Measurements from ENCODE around the gene CRACR2A. TPM values are rescaled to one million over a fixed set of nuclear protein-coding genes. Genes with fewer than 3 reads are reported as not detected.

CRACR2A gene
- 10 to 100 TPM in 2 of 4 donors, 1 to 10 TPM in 2; 4.8 to 18.2 (median 10.6) TPM for total RNA-seq

- TF ChIP-seq POLR2A (IDR thresholded peaks at IDR 0.05), result no peak
- TF ChIP-seq POLR2AphosphoS5 (IDR thresholded peaks at IDR 0.05), result no peak
- TF ChIP-seq EP300 (IDR thresholded peaks at IDR 0.05), result no peak
- peak; percentile 38 to 71 for TF ChIP-seq CTCF (IDR thresholded peaks at IDR 0.05)
- DNase-seq (ENCODE audit: low spot score in 2 of 2), result peak in 1 of 2 donors; percentile 77
- peak within 1 kb of the TSS; percentile 86 for H3K27ac ChIP-seq
- H3K9me3 ChIP-seq, result no peaks in the 10 kb centered on the region
- peaks cover 17% of the 10 kb centered on the region for H3K4me1 ChIP-seq
- WGBS, result 16% methylated on average over 8 of the region's 62 CpGs
- H3K4me3 ChIP-seq, result peak within 1 kb of the TSS; percentile 54
- no peaks in the 10 kb centered on the region for H3K36me3 ChIP-seq
- peaks cover 3% of the 10 kb centered on the region for H3K27me3 ChIP-seq
These were observed at the start of gene CRACR2A for GRCh38 chr12:3752741-3753486. Gene CRACR2A, minus strand, starts transcription at chr12:3753109. Its CDS starts 56,110 bp downstream, at chr12:3696999.

GRCh38 chr12:3797531-3798048, 44.7 kb upstream of the CRACR2A start:
- DNase-seq (ENCODE audit: low spot score in 2 of 2), result no peak
- Histone ChIP-seq H3K4me3 (no peak overlapping the region), H3K9me3 (no peaks in the 10 kb centered on the region), H3K4me1 (no peaks in the 10 kb centered on the region), H3K36me3 (no peaks in the 10 kb centered on the region), H3K27ac (no peak overlapping the region), H3K27me3 (no peaks in the 10 kb centered on the region)
- TF ChIP-seq CTCF (IDR thresholded peaks at IDR 0.05) (no peak), EP300 (IDR thresholded peaks at IDR 0.05) (no peak), POLR2AphosphoS5 (IDR thresholded peaks at IDR 0.05) (no peak), POLR2A (IDR thresholded peaks at IDR 0.05) (no peak)
- 95% methylated on average over 3 of the region's 3 CpGs for WGBS

GRCh38 chr12:3795492-3796133, 42.7 kb upstream of the CRACR2A start:
- TF ChIP-seq POLR2AphosphoS5 (IDR thresholded peaks at IDR 0.05) (no peak), POLR2A (IDR thresholded peaks at IDR 0.05) (no peak), CTCF (IDR thresholded peaks at IDR 0.05) (no peak), EP300 (IDR thresholded peaks at IDR 0.05) (no peak)
- Histone ChIP-seq H3K4me1 (no peaks in the 10 kb centered on the region), H3K36me3 (no peaks in the 10 kb centered on the region), H3K27ac (no peak overlapping the region), H3K4me3 (no peak overlapping the region), H3K9me3 (no peaks in the 10 kb centered on the region), H3K27me3 (no peaks in the 10 kb centered on the region)
- WGBS, result 72% methylated on average over 5 of the region's 5 CpGs
- DNase-seq (ENCODE audit: low spot score in 2 of 2), result no peak

GRCh38 chr12:3795066-3795465, 42.2 kb upstream of the CRACR2A start:
- Histone ChIP-seq H3K4me1 (no peaks in the 10 kb centered on the region), H3K4me3 (no peak overlapping the region), H3K27me3 (no peaks in the 10 kb centered on the region), H3K36me3 (no peaks in the 10 kb centered on the region), H3K27ac (no peak overlapping the region), H3K9me3 (no peaks in the 10 kb centered on the region)
- TF ChIP-seq CTCF (IDR thresholded peaks at IDR 0.05) (no peak), POLR2AphosphoS5 (IDR thresholded peaks at IDR 0.05) (no peak), POLR2A (IDR thresholded peaks at IDR 0.05) (no peak), EP300 (IDR thresholded peaks at IDR 0.05) (no peak)
- 46% methylated on average over 2 of the region's 2 CpGs for WGBS
- no peak for DNase-seq (ENCODE audit: low spot score in 2 of 2)

Measured in suprapubic skin (tissue), 4 donors.